Measurements from ENCODE around the gene VAC14. TPM values are rescaled to one million over a fixed set of nuclear protein-coding genes. Genes with fewer than 3 reads are reported as not detected.

The VAC14 gene
- total RNA-seq, 2 donors from 2014 or later = 34.9 to 37.0 TPM

GRCh38 chr16:70764632-70765031 is 36.3 kb downstream of the VAC14 start:
- H3K36me3 ChIP-seq = peaks cover 25% of the 10 kb centered on the region
- ATAC-seq (ENCODE audit: insufficient number of reproducible peaks, low FRiP score, low read depth) (no peak), DNase-seq (ENCODE audit: low spot score) (no peak)
- peaks cover 0 to 5% of the 10 kb centered on the region in 2 donors for H3K4me1 ChIP-seq (ENCODE audit: control insufficient read depth in 1 of 2, low read depth in 2 of 2)
- no peak overlapping the region for H3K27ac ChIP-seq
- no peaks in the 10 kb centered on the region for H3K27me3 ChIP-seq (replicated peaks; ENCODE audit: insufficient read depth)
- H3K9me3 ChIP-seq = no peaks in the 10 kb centered on the region
- TF ChIP-seq, protein P1, sequence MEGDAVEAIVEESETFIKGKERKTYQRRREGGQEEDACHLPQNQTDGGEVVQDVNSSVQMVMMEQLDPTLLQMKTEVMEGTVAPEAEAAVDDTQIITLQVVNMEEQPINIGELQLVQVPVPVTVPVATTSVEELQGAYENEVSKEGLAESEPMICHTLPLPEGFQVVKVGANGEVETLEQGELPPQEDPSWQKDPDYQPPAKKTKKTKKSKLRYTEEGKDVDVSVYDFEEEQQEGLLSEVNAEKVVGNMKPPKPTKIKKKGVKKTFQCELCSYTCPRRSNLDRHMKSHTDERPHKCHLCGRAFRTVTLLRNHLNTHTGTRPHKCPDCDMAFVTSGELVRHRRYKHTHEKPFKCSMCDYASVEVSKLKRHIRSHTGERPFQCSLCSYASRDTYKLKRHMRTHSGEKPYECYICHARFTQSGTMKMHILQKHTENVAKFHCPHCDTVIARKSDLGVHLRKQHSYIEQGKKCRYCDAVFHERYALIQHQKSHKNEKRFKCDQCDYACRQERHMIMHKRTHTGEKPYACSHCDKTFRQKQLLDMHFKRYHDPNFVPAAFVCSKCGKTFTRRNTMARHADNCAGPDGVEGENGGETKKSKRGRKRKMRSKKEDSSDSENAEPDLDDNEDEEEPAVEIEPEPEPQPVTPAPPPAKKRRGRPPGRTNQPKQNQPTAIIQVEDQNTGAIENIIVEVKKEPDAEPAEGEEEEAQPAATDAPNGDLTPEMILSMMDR (IDR thresholded peaks at IDR 0.05) = no peak
- H3K4me3 ChIP-seq = no peak overlapping the region

- H3K9me3 ChIP-seq = no peaks in the 10 kb centered on the region
- TF ChIP-seq, protein P1 (IDR thresholded peaks at IDR 0.05) = no peak
- H3K4me1 ChIP-seq (ENCODE audit: control insufficient read depth in 1 of 2, low read depth in 2 of 2) = peaks cover 8 to 15% of the 10 kb centered on the region in 2 donors
- DNase-seq (ENCODE audit: low spot score) (no peak), ATAC-seq (ENCODE audit: insufficient number of reproducible peaks, low FRiP score, low read depth) (no peak)
- no peaks in the 10 kb centered on the region for H3K27me3 ChIP-seq (replicated peaks; ENCODE audit: insufficient read depth)
- no peak overlapping the region for H3K4me3 ChIP-seq
- no peak overlapping the region for H3K27ac ChIP-seq
- peaks cover 19% of the 10 kb centered on the region for H3K36me3 ChIP-seq
Observed at GRCh38 chr16:70760221-70760620, 40.7 kb downstream of the VAC14 start.

GRCh38 chr16:70759666-70760065 is 41.3 kb downstream of the VAC14 start:
- Histone ChIP-seq H3K36me3 (peaks cover 16% of the 10 kb centered on the region), H3K9me3 (no peaks in the 10 kb centered on the region), H3K4me1 (ENCODE audit: control insufficient read depth in 1 of 2, low read depth in 2 of 2) (peaks cover 12 to 20% of the 10 kb centered on the region in 2 donors), H3K27ac (no peak overlapping the region), H3K4me3 (no peak overlapping the region), H3K27me3 (replicated peaks; ENCODE audit: insufficient read depth) (no peaks in the 10 kb centered on the region)
- DNase-seq (ENCODE audit: low spot score) = no peak
- TF ChIP-seq, protein P1 (IDR thresholded peaks at IDR 0.05) = no peak
- ATAC-seq (ENCODE audit: insufficient number of reproducible peaks, low FRiP score, low read depth) = no peak

- Histone ChIP-seq H3K36me3 (peaks cover 16% of the 10 kb centered on the region), H3K4me1 (ENCODE audit: control insufficient read depth in 1 of 2, low read depth in 2 of 2) (peaks cover 21 to 29% of the 10 kb centered on the region in 2 donors), H3K27ac (no peak overlapping the region), H3K9me3 (no peaks in the 10 kb centered on the region), H3K27me3 (replicated peaks; ENCODE audit: insufficient read depth) (no peaks in the 10 kb centered on the region), H3K4me3 (no peak overlapping the region)
- no peak for ATAC-seq (ENCODE audit: insufficient number of reproducible peaks, low FRiP score, low read depth)
- TF ChIP-seq, protein P1 (IDR thresholded peaks at IDR 0.05) = no peak
- no peak for DNase-seq (ENCODE audit: low spot score)
Observed at GRCh38 chr16:70758786-70759185, 42.2 kb downstream of the VAC14 start.

- Histone ChIP-seq H3K27ac (no peak overlapping the region), H3K9me3 (no peaks in the 10 kb centered on the region), H3K27me3 (replicated peaks; ENCODE audit: insufficient read depth) (no peaks in the 10 kb centered on the region), H3K36me3 (peaks cover 10% of the 10 kb centered on the region), H3K4me3 (no peak overlapping the region), H3K4me1 (ENCODE audit: control insufficient read depth in 1 of 2, low read depth in 2 of 2) (peaks cover 32 to 45% of the 10 kb centered on the region in 2 donors)
- TF ChIP-seq, protein P1 (IDR thresholded peaks at IDR 0.05) = no peak
- ATAC-seq (ENCODE audit: insufficient number of reproducible peaks, low FRiP score, low read depth) = no peak
- no peak for DNase-seq (ENCODE audit: low spot score)
Observed at GRCh38 chr16:70757183-70757582, 43.8 kb downstream of the VAC14 start.
